Measurements from ENCODE around the gene PROC.

Gene PROC

DNA sequence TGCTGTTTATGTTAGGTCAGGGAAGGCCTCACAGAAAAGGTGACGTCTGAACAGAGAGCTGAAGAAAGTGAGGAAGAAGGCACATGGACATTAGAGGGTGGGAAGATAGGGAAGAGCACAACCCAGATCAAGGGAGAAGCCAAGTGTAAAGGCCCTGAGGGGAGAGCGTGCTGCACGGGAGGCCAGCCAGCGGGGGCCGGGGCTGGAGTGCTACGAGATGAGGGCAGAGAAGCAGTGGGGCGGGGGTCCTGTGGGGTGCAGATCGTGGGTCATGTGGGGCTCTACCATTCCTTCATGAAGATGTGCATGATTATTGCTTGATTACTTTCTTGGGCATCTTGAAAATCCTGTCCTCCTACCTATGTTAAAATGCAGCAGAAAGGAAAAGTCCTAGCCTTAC, 50.8 kb downstream of the PROC start:
- no peak for DNase-seq (ENCODE audit: low read depth)
- TF ChIP-seq CTCF (IDR thresholded peaks at IDR 0.05; ENCODE audit: control insufficient read depth, insufficient read depth, low read depth, low read length, missing control alignments): no peak

GRCh38 chr2:127469974-127470373, 51.7 kb downstream of the PROC start:
- DNase-seq (ENCODE audit: low read depth): no peak
- TF ChIP-seq CTCF (IDR thresholded peaks at IDR 0.05; ENCODE audit: control insufficient read depth, insufficient read depth, low read depth, low read length, missing control alignments): no peak
- no peak overlapping the region for H3K4me3 ChIP-seq (ENCODE audit: control insufficient read depth, low read depth, low read length)

More for the DNA sequence above, 50.8 kb downstream of the PROC start:
- no peak overlapping the region for H3K4me3 ChIP-seq (ENCODE audit: control insufficient read depth, low read depth, low read length)

- no peak for TF ChIP-seq CTCF (IDR thresholded peaks at IDR 0.05; ENCODE audit: control insufficient read depth, insufficient read depth, low read depth, low read length, missing control alignments)
- no peak for DNase-seq (ENCODE audit: low read depth)
- no peak overlapping the region for H3K4me3 ChIP-seq (ENCODE audit: control insufficient read depth, low read depth, low read length)
Measured at GRCh38 chr2:127471286-127471988, 53.2 kb downstream of the PROC start.

DNA sequence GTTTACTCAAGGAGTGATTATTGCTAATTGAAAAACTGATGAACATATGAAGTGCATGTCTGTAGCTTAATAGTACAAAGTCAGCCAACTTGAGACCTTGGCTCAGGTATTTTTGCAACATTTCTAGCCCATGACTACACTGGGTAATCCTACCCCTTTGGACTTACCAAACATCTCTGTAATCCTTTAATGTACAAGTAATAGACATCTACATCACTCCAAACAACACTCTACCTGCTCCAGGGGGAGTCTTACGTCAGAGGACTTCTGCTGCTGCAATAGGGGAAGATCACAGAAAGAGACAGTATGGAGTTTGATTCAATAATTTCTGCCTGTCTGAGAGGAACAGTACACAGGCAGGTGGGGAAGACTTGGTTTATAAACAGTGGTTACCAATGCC, 54.0 kb downstream of the PROC start:
- no peak for TF ChIP-seq CTCF (IDR thresholded peaks at IDR 0.05; ENCODE audit: control insufficient read depth, insufficient read depth, low read depth, low read length, missing control alignments)

GRCh38 chr2:127475788-127476187, 57.6 kb downstream of the PROC start:
- DNase-seq (ENCODE audit: low read depth): no peak
- H3K4me3 ChIP-seq (ENCODE audit: control insufficient read depth, low read depth, low read length): no peak overlapping the region
- TF ChIP-seq CTCF (IDR thresholded peaks at IDR 0.05; ENCODE audit: control insufficient read depth, insufficient read depth, low read depth, low read length, missing control alignments): no peak

More for the DNA sequence above, 54.0 kb downstream of the PROC start:
- no peak overlapping the region for H3K4me3 ChIP-seq (ENCODE audit: control insufficient read depth, low read depth, low read length)
- DNase-seq (ENCODE audit: low read depth): no peak

Measured in AG09309 (cell line).